Caco-2 (cell line): ENCODE data around the gene MAPT. TPM values are rescaled to one million over a fixed set of nuclear protein-coding genes. Genes with fewer than 3 reads are reported as not detected.

Experiments used
- BruUV-seq: library from RNA; stranded (reverse); fragments of 400-500 nt; replicated peaks from 2 replicates; lab custom pipeline; 2021; lab: Mats Ljungman, UMichigan
- CTCF ChIA-PET: fragments of 300-600 bp; sonication (Branson Sonifier 250); formaldehyde crosslinking; loops from one replicate; lab custom pipeline; 2022; ENCODE audit warnings: antibody characterized with exemption; lab: Charles Lee
- POLR2A ChIA-PET: fragments of 300-600 bp; sonication (Branson Sonifier 250); formaldehyde crosslinking; loops from one replicate; lab custom pipeline; 2022; ENCODE audit warnings: antibody characterized with exemption; lab: Charles Lee
- DNase-seq, 2 experiments: peaks; one replicate each; pipeline versions ENCODE4 v3.0.0 to v3.0.0-alpha.2; 2020 to 2022
- H3K27me3 ChIP-seq: replicated peaks from 2 replicates; pipeline ENCODE4 v1.6.0; 2011; ENCODE audit warnings: low read length; ENCODE audit not compliant: control insufficient read depth, insufficient read depth
- H3K36me3 ChIP-seq: 2 replicates; pipeline ENCODE4 v1.5.1; 2011; ENCODE audit warnings: low read length; ENCODE audit not compliant: control insufficient read depth, insufficient read depth
- H3K4me1 ChIP-seq: fragments of 250-450 bp; sonication (Bioruptor Pico); 2 replicates; pipeline ENCODE4 v1.5.1; 2020; ENCODE audit warnings: mild to moderate bottlenecking
- H3K4me3 ChIP-seq: 2 replicates; pipeline ENCODE4 v1.5.1; 2011; ENCODE audit warnings: low read depth, mild to moderate bottlenecking, control low read depth, low read length
- H3K9me3 ChIP-seq: fragments of 250-450 bp; sonication (Bioruptor Pico); 2 replicates; pipeline ENCODE4 v1.5.1; 2020; ENCODE audit warnings: mild to moderate bottlenecking, moderate library complexity
- H3K27ac Mint-ChIP-seq: one replicate; pipeline ENCODE4 v1.8.0; 2022; ENCODE audit warnings: mixed read lengths; ENCODE audit not compliant: unreplicated experiment
- H3K27me3 Mint-ChIP-seq: one replicate; pipeline ENCODE4 v1.8.0; 2022; ENCODE audit warnings: mixed read lengths; ENCODE audit not compliant: insufficient read depth, unreplicated experiment
- H3K36me3 Mint-ChIP-seq: one replicate; pipeline ENCODE4 v1.8.0; 2022; ENCODE audit warnings: mild to moderate bottlenecking, mixed read lengths; ENCODE audit not compliant: insufficient read depth, unreplicated experiment
- H3K4me1 Mint-ChIP-seq: one replicate; pipeline ENCODE4 v1.8.0; 2022; ENCODE audit warnings: low read depth, mixed read lengths; ENCODE audit not compliant: unreplicated experiment
- H3K4me3 Mint-ChIP-seq: one replicate; pipeline ENCODE4 v1.8.0; 2022; ENCODE audit warnings: mild to moderate bottlenecking, moderate library complexity, mixed read lengths; ENCODE audit not compliant: unreplicated experiment
- H3K9me3 Mint-ChIP-seq: one replicate; pipeline ENCODE4 v1.8.0; 2022; ENCODE audit warnings: mixed read lengths; ENCODE audit not compliant: unreplicated experiment
- CTCF ChIP-seq, 2 experiments: fragments of 200-600 bp in 1 of 2; IDR thresholded peaks; 1 replicate in 1 of 2; 2 replicates in 1 of 2; pipeline versions ENCODE4 v1.5.1 to v1.8.0; 2011 to 2022; ENCODE audit warnings: antibody characterized with exemption in 1 of 2, control low read depth in 1 of 2, inconsistent platforms in 1 of 2, low read depth in 1 of 2, low read length in 1 of 2, mild to moderate bottlenecking in 1 of 2, moderate library complexity in 1 of 2; ENCODE audit not compliant: insufficient read depth in 1 of 2, severe bottlenecking in 1 of 2, unreplicated experiment in 1 of 2
- intact Hi-C: fragments of 100-400 bp; cut with micrococcal nuclease; formaldehyde crosslinking; loops from one replicate; pipeline ENCODE4 v1.10.0; 2022; ENCODE audit not compliant: unreplicated experiment
- total RNA-seq: library from RNA; stranded (reverse); gene quantifications from 2 replicates; pipeline ENCODE4 v1.2.3, GENCODE V29; 2022

Gene MAPT
- total RNA-seq, 1 experiment from 2014 or later: 0.95 TPM

- Histone ChIP-seq H3K36me3 (0 out of 2 replicates have a peak, but pooled peaks cover 2% of the 10 kb centered on the region), H3K27me3 (no peaks in the 10 kb centered on the region), H3K4me3 (no peak overlapping the region), H3K4me1 (peaks cover 40% of the 10 kb centered on the region), H3K9me3 (no peaks in the 10 kb centered on the region)
- DNase-seq: no peak
- peaks cover 65% of the 10 kb centered on the region for H3K36me3 Mint-ChIP-seq
- POLR2A ChIA-PET: interaction anchor here (0.6 to 1.0 kb wide), 2 partner anchors 114 to 120 kb away, joined by 3 read pairs; partner anchors contain the start of gene KANSL1
- peak overlapping the region; percentile 92 for H3K27ac Mint-ChIP-seq
- BruUV-seq: no TSS peak
- H3K9me3 Mint-ChIP-seq: no peaks in the 10 kb centered on the region
- intact Hi-C loops: no loop called here
- CTCF ChIA-PET: interaction anchor here (1.0 to 1.2 kb wide), 2 partner anchors 29 to 120 kb away, joined by 3 to 8 read pairs; partner anchors contain the start of gene KANSL1
- H3K4me3 Mint-ChIP-seq: peak overlapping the region; percentile 45
- no peak for TF ChIP-seq CTCF (IDR thresholded peaks at IDR 0.05; ENCODE audit: insufficient read depth in 1 of 2, low read depth in 1 of 2, low read length in 1 of 2, severe bottlenecking in 1 of 2, unreplicated experiment in 1 of 2)
- peaks cover 30% of the 10 kb centered on the region for H3K4me1 Mint-ChIP-seq
- no peaks in the 10 kb centered on the region for H3K27me3 Mint-ChIP-seq
Observed at GRCh38 chr17:46072998-46073397, 178.6 kb downstream of the MAPT start.

GRCh38 chr17:46074540-46074939, 180.2 kb downstream of the MAPT start:
- Histone ChIP-seq H3K9me3 (no peaks in the 10 kb centered on the region), H3K4me1 (peaks cover 40% of the 10 kb centered on the region), H3K27me3 (no peaks in the 10 kb centered on the region), H3K4me3 (no peak overlapping the region), H3K36me3 (no peaks in the 10 kb centered on the region)
- no peak for TF ChIP-seq CTCF (IDR thresholded peaks at IDR 0.05; ENCODE audit: insufficient read depth in 1 of 2, low read depth in 1 of 2, low read length in 1 of 2, severe bottlenecking in 1 of 2, unreplicated experiment in 1 of 2)
- peak overlapping the region; percentile 92 for H3K27ac Mint-ChIP-seq
- DNase-seq: no peak
- no peak overlapping the region for H3K4me3 Mint-ChIP-seq
- H3K9me3 Mint-ChIP-seq: no peaks in the 10 kb centered on the region
- H3K27me3 Mint-ChIP-seq: no peaks in the 10 kb centered on the region
- no TSS peak for BruUV-seq
- H3K4me1 Mint-ChIP-seq: peaks cover 30% of the 10 kb centered on the region
- ChIA-PET CTCF (no interaction called here), POLR2A (no interaction called here)
- intact Hi-C loops: no loop called here
- H3K36me3 Mint-ChIP-seq: peaks cover 68% of the 10 kb centered on the region

Other genes starting within 250 kb of the MAPT start
- gene CRHR1, start 110.2 kb upstream of the MAPT start, total RNA-seq: not detected in 2 replicates
- not detected in 2 replicates for gene SPPL2C, start 49.7 kb upstream of the MAPT start, total RNA-seq
- gene STH, start 104.7 kb downstream of the MAPT start, total RNA-seq: not detected in 2 replicates